RWPE1 (cell line): ENCODE data around the gene TLK2.

ENCODE experiments used
- CTCF ChIA-PET: fragments of 350-600 bp; sonication (Branson Sonifier 250); formaldehyde crosslinking; extraction: SDS; loops from one replicate; lab custom pipeline; 2021; lab: Yijun Ruan, JAX
- POLR2A ChIA-PET: fragments of 400-600 bp; formaldehyde crosslinking; extraction: SDS; loops from one replicate; lab custom pipeline; 2020; ENCODE audit warnings: antibody characterized with exemption; ENCODE audit not compliant: low non-redundant PET; lab: Yijun Ruan, JAX
- DNase-seq: peaks from one replicate; pipeline ENCODE4 v3.0.0; 2012; ENCODE audit warnings: low spot score
- H3K27ac ChIP-seq: fragments of 450-650 bp; 2 replicates; pipeline ENCODE4 v1.5.1; 2017
- CTCF ChIP-seq: fragments of 450-650 bp; conservative IDR thresholded peaks from 2 replicates; pipeline ENCODE4 v1.5.1; 2017; ENCODE audit warnings: low read depth, mild to moderate bottlenecking

Gene TLK2

GRCh38 chr17:62644487-62645173 lies 166.0 kb downstream of the TLK2 start:
- no peak for DNase-seq
- no peak for TF ChIP-seq CTCF
- H3K27ac ChIP-seq: no peak overlapping the region
- POLR2A ChIA-PET: no interaction called here
- CTCF ChIA-PET: interaction anchor here (0.7 kb wide), 1 partner anchor 54 kb away, joined by 6 read pairs; no protein-coding TSS in a partner anchor

- no peak for DNase-seq
- no peak overlapping the region for H3K27ac ChIP-seq
- ChIA-PET CTCF (no interaction called here), POLR2A (no interaction called here)
- no peak for TF ChIP-seq CTCF
These were observed 169.8 kb downstream of the TLK2 start for GRCh38 chr17:62648251-62648955.

DNA sequence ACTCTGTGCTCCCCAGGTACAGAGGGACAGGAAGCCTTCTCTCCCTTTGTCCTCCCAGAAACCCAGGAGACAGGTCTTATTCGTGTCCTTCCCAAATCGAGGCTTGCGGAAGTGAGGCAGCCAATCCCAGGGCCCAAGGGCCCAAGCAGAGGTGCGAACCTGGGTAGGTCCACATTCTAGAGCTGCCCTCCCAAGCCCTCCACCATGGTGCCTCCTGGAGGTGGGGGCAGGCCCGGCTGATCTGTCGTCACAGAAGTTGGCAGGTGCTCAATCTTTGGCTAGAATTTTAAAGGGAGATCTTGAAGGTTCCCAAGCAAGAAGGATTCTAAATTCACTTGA lies 170.3 kb downstream of the TLK2 start:
- DNase-seq: no peak
- no peak for TF ChIP-seq CTCF
- ChIA-PET CTCF (no interaction called here), POLR2A (no interaction called here)
- H3K27ac ChIP-seq: no peak overlapping the region

- no peak for TF ChIP-seq CTCF
- ChIA-PET POLR2A (no interaction called here), CTCF (no interaction called here)
- H3K27ac ChIP-seq: no peak overlapping the region
- no peak for DNase-seq
These were observed 170.9 kb downstream of the TLK2 start for GRCh38 chr17:62649570-62649969.

DNA sequence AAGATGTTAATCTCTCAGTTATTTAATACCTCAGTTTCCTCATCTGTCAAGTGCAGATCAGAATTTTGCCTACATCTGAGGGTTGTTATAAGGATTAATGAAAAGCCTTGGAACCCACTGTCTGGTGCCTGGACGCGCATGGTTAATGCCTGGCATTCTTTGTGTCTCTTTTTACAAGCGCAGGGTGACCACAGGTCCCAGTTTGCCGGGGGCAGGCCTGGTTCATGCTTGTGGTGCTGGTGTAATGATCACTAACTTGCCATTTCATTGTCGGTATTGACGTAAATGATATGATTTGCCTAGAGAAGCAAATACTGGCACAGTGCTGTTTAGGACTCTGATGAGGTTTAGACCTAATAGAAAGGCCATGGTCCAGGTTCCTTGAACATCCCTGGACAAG lies 172.0 kb downstream of the TLK2 start:
- CTCF ChIA-PET: no interaction called here
- no peak for DNase-seq
- no peak for TF ChIP-seq CTCF
- POLR2A ChIA-PET: no interaction called here
- no peak overlapping the region for H3K27ac ChIP-seq

DNA sequence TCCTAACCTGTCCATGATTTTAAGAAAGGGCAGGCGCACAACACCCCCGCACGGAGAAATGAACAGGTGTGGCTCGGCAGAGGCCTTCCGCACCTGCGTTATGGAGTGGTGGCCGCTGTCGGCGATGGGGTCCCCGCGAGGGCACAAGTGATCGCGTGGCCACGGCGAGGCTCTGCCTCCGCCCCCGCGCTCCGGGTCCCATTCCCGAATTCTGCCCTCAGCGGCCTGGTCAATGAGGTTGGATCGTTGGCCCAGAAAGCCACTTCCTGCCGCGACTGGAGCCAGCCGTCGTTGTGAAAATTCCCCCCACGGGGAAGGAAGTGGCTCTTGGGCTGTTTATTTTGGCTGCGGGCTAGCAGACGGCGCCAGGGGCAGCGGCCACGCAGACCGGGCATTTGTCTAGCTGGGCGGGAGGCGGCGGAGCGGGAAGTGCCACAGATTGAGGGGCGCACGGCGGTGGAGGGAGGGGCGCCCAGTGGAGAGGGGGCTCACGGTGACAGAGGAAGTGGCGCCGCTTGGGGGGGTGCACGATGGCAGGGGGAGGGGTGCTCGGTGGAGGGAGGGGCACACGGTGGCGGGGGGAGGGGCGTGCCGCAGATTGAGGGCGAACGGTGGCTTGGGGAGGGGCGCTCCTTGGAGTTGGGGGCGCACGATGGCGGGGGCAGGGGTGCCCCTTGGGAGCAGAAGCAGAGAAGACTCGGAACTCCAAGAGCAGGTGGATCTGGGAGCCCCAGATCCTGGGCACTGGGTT lies 173.8 kb downstream of the TLK2 start:
- CTCF ChIA-PET: no interaction called here
- no peak for TF ChIP-seq CTCF
- DNase-seq: no peak
- POLR2A ChIA-PET: no interaction called here
- peak overlapping the region; percentile 44 for H3K27ac ChIP-seq
